Measurements from ENCODE around the gene ZNF253. TPM values are rescaled to one million over a fixed set of nuclear protein-coding genes. Genes with fewer than 3 reads are reported as not detected.
"Not testable (repeated sequence)": the region's sequence is repeated elsewhere in the genome, so short reads cannot be mapped to it uniquely, and the experiment has no call there.

The ZNF253 gene
- polyA plus RNA-seq, 3 donors, result 0.45 to 1.5 (median 1.1) TPM

GRCh38 chr19:19866611-19867248 lies 1.0 kb downstream of the ZNF253 start:
- Histone ChIP-seq H3K36me3 (replicated peaks in 1 of 2; ENCODE audit: control insufficient read depth in 1 of 2, insufficient read depth in 2 of 2, low read length in 2 of 2) (peaks cover 0 to 19% of the 10 kb centered on the region in 2 donors), H3K27ac (ENCODE audit: low read depth in 1 of 2, low read length in 2 of 2) (peak overlapping the region; percentile 87 to 95), H3K27me3 (ENCODE audit: control insufficient read depth in 2 of 2, insufficient read depth in 2 of 2, low read length in 2 of 2) (no peaks in the 10 kb centered on the region), H3K79me2 (ENCODE audit: insufficient read depth, low read length) (peaks cover 52% of the 10 kb centered on the region), H3K4me1 (ENCODE audit: control insufficient read depth in 1 of 2, insufficient read depth in 2 of 2, low read length in 2 of 2) (peaks cover 10% of the 10 kb centered on the region in 2 donors), H2AFZ (ENCODE audit: insufficient read depth, low read depth, low read length, poor library complexity, severe bottlenecking) (peak overlapping the region; percentile 97), H3K9ac (ENCODE audit: insufficient read depth, low read length, poor library complexity, severe bottlenecking) (peak overlapping the region; percentile 85), H3K4me2 (replicated peaks; ENCODE audit: extremely low read depth, low read length, poor library complexity, severe bottlenecking) (peak overlapping the region; percentile 93), H3K9me3 (replicated peaks in 1 of 2; ENCODE audit: control insufficient read depth in 1 of 2, insufficient read depth in 1 of 2, low read length in 2 of 2) (peaks cover 55 to 59% of the 10 kb centered on the region in 2 donors), H4K20me1 (ENCODE audit: insufficient read depth, low read length) (no peaks in the 10 kb centered on the region), H3K4me3 (replicated peaks in 1 of 3; ENCODE audit: low read depth in 2 of 3, low read length in 3 of 3) (peak overlapping the region; percentile 63 to 94 (median 73))
- WGBS (ENCODE audit: insufficient coverage), result 1% methylated on average over 9 of the region's 23 CpGs
- TF ChIP-seq CTCF (IDR thresholded peaks at IDR 0.05), result no peak
- Mint-ChIP-seq H3K4me1 (peaks cover 21% of the 10 kb centered on the region), H3K27me3 (ENCODE audit: low read depth in 3 of 3) (no peaks in the 10 kb centered on the region), H3K36me3 (peaks cover 10 to 18% of the 10 kb centered on the region in 2 donors), H3K4me3 (peak overlapping the region; percentile 99), H3K27ac (peak overlapping the region; percentile 91 to 98 (median 96)), H3K9me3 (peaks cover 26 to 86% (median 72%) of the 10 kb centered on the region in 7 donors)
- peak; percentile 1 to 37 (median 33) for DNase-seq
- intact Hi-C loops (cut with micrococcal nuclease), result loop anchor here in 1 of 2 donors (2.0 to 5.0 kb wide), 2 partner anchors 34 to 44 kb away; partner anchors contain the start of genes ZNF506 and ZNF93

GRCh38 chr19:19870086-19870485 lies 4.4 kb downstream of the ZNF253 start:
- Mint-ChIP-seq H3K4me1 (peaks cover 20% of the 10 kb centered on the region), H3K9me3 (peaks cover 21 to 85% (median 71%) of the 10 kb centered on the region in 7 donors), H3K36me3 (peaks cover 25 to 30% of the 10 kb centered on the region in 2 donors)
- H3K27me3 ChIP-seq (ENCODE audit: control insufficient read depth in 2 of 2, insufficient read depth in 2 of 2, low read length in 2 of 2); H3K27ac ChIP-seq (ENCODE audit: low read depth in 1 of 2, low read length in 2 of 2); H3K27me3 Mint-ChIP-seq (ENCODE audit: low read depth in 3 of 3); H4K20me1 ChIP-seq (ENCODE audit: insufficient read depth, low read length); H3K4me2 ChIP-seq (replicated peaks; ENCODE audit: extremely low read depth, low read length, poor library complexity, severe bottlenecking); H2AFZ ChIP-seq (ENCODE audit: insufficient read depth, low read depth, low read length, poor library complexity, severe bottlenecking); DNase-seq; H3K9ac ChIP-seq (ENCODE audit: insufficient read depth, low read length, poor library complexity, severe bottlenecking); intact Hi-C loops (cut with micrococcal nuclease); H3K4me3 ChIP-seq (replicated peaks in 1 of 3; ENCODE audit: low read depth in 2 of 3, low read length in 3 of 3); H3K4me3 Mint-ChIP-seq; H3K27ac Mint-ChIP-seq: not testable (repeated sequence)
- H3K9me3 ChIP-seq (replicated peaks in 1 of 2; ENCODE audit: control insufficient read depth in 1 of 2, insufficient read depth in 1 of 2, low read length in 2 of 2), result peaks cover 48 to 72% of the 10 kb centered on the region in 2 donors
- H3K4me1 ChIP-seq (ENCODE audit: control insufficient read depth in 1 of 2, insufficient read depth in 2 of 2, low read length in 2 of 2), result peaks cover 10% of the 10 kb centered on the region in 2 donors
- H3K79me2 ChIP-seq (ENCODE audit: insufficient read depth, low read length), result peaks cover 71% of the 10 kb centered on the region
- H3K36me3 ChIP-seq (replicated peaks in 1 of 2; ENCODE audit: control insufficient read depth in 1 of 2, insufficient read depth in 2 of 2, low read length in 2 of 2), result peaks cover 3 to 45% of the 10 kb centered on the region in 2 donors
- no CpG with 5 or more reads among the region's 5 CpGs for WGBS (ENCODE audit: insufficient coverage)
